ENCODE results near the gene TAB2. TPM values are rescaled to one million over a fixed set of nuclear protein-coding genes. Genes with fewer than 3 reads are reported as not detected.

Gene TAB2
- total RNA-seq, 1 experiment from 2014 or later: 52.2 TPM

DNA sequence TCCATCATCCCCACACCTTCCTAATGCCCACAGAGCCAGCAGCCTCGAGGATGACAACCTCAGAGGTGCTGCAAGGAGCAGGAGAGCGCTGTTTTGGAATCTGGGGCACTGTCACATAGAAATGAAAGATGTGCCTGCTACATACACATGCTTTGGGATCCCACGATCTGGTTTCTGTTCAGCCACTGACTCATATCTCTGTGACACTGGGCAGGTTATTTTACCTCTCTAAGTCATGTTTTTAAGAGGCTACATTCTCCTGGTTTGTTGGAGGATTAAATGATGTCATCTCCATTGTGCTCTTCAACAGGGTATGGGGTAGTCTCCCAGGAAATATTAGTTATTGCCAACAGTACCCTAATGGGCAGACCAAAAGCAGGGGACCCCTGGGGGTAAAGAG, 32.6 kb upstream of the TAB2 start:
- intact Hi-C loops (cut with micrococcal nuclease; ENCODE audit: unreplicated experiment): no loop called here
- Histone ChIP-seq H3K4me3 (ENCODE audit: low read depth, low read length, poor library complexity, severe bottlenecking) (no peak overlapping the region), H3K27me3 (replicated peaks; ENCODE audit: insufficient read depth, low read depth, low read length, poor library complexity) (no peaks in the 10 kb centered on the region), H3K36me3 (ENCODE audit: insufficient read depth, low read length, poor library complexity, severe bottlenecking) (no peaks in the 10 kb centered on the region), H3K4me1 (ENCODE audit: insufficient read depth, low read length, poor library complexity, severe bottlenecking) (no peaks in the 10 kb centered on the region), H3K27ac (ENCODE audit: low read depth, low read length, poor library complexity, severe bottlenecking) (no peak overlapping the region), H3K9me3 (ENCODE audit: low read depth, low read length, poor library complexity, severe bottlenecking) (no peaks in the 10 kb centered on the region)
- CTCF ChIA-PET: no interaction called here
- DNase-seq (ENCODE audit: low spot score): no peak
- TF ChIP-seq, protein P1, sequence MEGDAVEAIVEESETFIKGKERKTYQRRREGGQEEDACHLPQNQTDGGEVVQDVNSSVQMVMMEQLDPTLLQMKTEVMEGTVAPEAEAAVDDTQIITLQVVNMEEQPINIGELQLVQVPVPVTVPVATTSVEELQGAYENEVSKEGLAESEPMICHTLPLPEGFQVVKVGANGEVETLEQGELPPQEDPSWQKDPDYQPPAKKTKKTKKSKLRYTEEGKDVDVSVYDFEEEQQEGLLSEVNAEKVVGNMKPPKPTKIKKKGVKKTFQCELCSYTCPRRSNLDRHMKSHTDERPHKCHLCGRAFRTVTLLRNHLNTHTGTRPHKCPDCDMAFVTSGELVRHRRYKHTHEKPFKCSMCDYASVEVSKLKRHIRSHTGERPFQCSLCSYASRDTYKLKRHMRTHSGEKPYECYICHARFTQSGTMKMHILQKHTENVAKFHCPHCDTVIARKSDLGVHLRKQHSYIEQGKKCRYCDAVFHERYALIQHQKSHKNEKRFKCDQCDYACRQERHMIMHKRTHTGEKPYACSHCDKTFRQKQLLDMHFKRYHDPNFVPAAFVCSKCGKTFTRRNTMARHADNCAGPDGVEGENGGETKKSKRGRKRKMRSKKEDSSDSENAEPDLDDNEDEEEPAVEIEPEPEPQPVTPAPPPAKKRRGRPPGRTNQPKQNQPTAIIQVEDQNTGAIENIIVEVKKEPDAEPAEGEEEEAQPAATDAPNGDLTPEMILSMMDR (conservative IDR thresholded peaks at IDR 0.05; ENCODE audit: low read depth, low read length): no peak
- TF ChIP-seq EZH2 (IDR thresholded peaks at IDR 0.05; ENCODE audit: borderline replicate concordance, low read depth, low read length, poor library complexity, severe bottlenecking): no peak
- no TSS peak for BruUV-seq (replicated peaks)
- POLR2A ChIA-PET (ENCODE audit: low non-redundant PET): no interaction called here

DNA sequence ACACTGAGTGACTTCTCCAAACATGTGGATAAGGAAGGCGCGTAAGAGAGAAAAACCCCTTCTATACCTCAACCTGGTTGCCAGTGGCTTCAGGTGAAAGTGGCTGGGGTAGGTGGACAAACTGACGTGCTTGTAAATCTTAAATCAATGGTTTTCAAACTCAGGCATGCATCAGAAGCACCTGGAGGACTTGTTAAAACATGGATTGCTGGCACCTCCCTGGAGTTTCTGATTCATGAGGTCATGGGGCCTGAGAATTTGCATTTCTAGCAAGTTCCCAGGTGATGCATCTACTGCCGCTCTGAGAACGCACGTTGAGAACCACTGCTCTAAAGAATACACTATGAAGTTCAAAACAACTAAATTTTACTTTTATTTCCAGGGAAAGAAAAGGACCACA, 31.9 kb upstream of the TAB2 start:
- no peaks in the 10 kb centered on the region for H3K4me1 ChIP-seq (ENCODE audit: insufficient read depth, low read length, poor library complexity, severe bottlenecking)
- ChIA-PET POLR2A (ENCODE audit: low non-redundant PET) (no interaction called here), CTCF (no interaction called here)
- no peaks in the 10 kb centered on the region for H3K27me3 ChIP-seq (replicated peaks; ENCODE audit: insufficient read depth, low read depth, low read length, poor library complexity)
- no peaks in the 10 kb centered on the region for H3K36me3 ChIP-seq (ENCODE audit: insufficient read depth, low read length, poor library complexity, severe bottlenecking)
- no peak for DNase-seq (ENCODE audit: low spot score)
- no TSS peak for BruUV-seq (replicated peaks)
- no peaks in the 10 kb centered on the region for H3K9me3 ChIP-seq (ENCODE audit: low read depth, low read length, poor library complexity, severe bottlenecking)
- H3K4me3 ChIP-seq (ENCODE audit: low read depth, low read length, poor library complexity, severe bottlenecking): no peak overlapping the region
- H3K27ac ChIP-seq (ENCODE audit: low read depth, low read length, poor library complexity, severe bottlenecking): no peak overlapping the region
- intact Hi-C loops (cut with micrococcal nuclease; ENCODE audit: unreplicated experiment): no loop called here
- TF ChIP-seq EZH2 (IDR thresholded peaks at IDR 0.05; ENCODE audit: borderline replicate concordance, low read depth, low read length, poor library complexity, severe bottlenecking): no peak

DNA sequence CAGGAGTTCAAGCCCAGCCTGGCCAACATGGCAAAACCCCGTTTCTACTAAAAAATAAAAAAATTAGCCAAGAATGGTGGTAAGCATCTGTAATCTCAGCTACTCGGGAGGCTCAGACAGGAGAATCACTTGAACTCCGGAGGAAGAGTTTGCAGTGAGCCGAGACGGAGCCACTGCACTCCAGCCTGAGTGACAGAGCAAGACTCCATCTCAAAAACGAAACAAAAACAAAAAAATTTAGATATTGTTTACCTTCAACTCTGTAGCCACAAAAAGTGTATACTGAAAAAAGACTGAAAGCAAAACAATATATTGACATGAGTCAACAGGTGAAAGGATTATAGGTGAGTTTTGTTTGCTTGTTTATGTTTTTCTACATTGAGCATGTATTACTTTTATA, 30.6 kb upstream of the TAB2 start:
- H3K9me3 ChIP-seq (ENCODE audit: low read depth, low read length, poor library complexity, severe bottlenecking): no peaks in the 10 kb centered on the region
- no peaks in the 10 kb centered on the region for H3K27me3 ChIP-seq (replicated peaks; ENCODE audit: insufficient read depth, low read depth, low read length, poor library complexity)
- no peak for TF ChIP-seq EZH2 (IDR thresholded peaks at IDR 0.05; ENCODE audit: borderline replicate concordance, low read depth, low read length, poor library complexity, severe bottlenecking)
- TF ChIP-seq, protein P1 (conservative IDR thresholded peaks at IDR 0.05; ENCODE audit: low read depth, low read length): no peak
- no TSS peak for BruUV-seq (replicated peaks)
- H3K4me3 ChIP-seq (ENCODE audit: low read depth, low read length, poor library complexity, severe bottlenecking): no peak overlapping the region
- POLR2A ChIA-PET (ENCODE audit: low non-redundant PET): no interaction called here
- H3K27ac ChIP-seq (ENCODE audit: low read depth, low read length, poor library complexity, severe bottlenecking): no peak overlapping the region
- CTCF ChIA-PET: no interaction called here
- DNase-seq (ENCODE audit: low spot score): no peak
- H3K4me1 ChIP-seq (ENCODE audit: insufficient read depth, low read length, poor library complexity, severe bottlenecking): no peaks in the 10 kb centered on the region
- intact Hi-C loops (cut with micrococcal nuclease; ENCODE audit: unreplicated experiment): no loop called here
- H3K36me3 ChIP-seq (ENCODE audit: insufficient read depth, low read length, poor library complexity, severe bottlenecking): no peaks in the 10 kb centered on the region

DNA sequence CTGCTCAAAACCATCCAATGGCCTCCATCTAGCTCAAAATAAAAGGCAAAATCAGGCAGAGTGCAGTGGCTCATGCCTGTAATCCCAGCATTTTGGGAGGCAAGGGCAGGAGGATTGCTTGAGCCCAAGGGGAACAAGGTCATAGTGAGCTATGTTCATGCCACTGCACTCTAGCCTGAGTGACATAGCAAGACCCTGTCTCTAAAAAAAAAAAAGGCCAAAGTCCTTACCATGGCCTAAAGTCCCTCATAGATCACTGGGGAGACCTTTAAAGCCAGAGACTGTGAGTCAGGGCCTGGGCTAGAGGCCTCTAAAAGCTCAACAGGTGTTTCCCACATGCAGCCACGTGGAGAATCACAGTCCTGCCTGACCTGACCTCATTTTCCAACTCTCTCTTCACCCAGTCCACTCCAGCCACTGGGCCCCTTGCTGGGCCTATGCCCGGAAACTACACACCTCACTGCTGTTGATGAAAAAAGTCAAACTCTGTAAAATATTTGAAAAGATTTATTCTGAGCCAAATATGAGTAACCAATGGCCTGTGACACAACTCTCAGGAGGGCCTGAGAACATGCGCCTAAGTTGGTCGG, 28.2 kb upstream of the TAB2 start:
- ChIA-PET POLR2A (ENCODE audit: low non-redundant PET) (no interaction called here), CTCF (no interaction called here)
- intact Hi-C loops (cut with micrococcal nuclease; ENCODE audit: unreplicated experiment): no loop called here
- Histone ChIP-seq H3K27me3 (replicated peaks; ENCODE audit: insufficient read depth, low read depth, low read length, poor library complexity) (no peaks in the 10 kb centered on the region), H3K4me3 (ENCODE audit: low read depth, low read length, poor library complexity, severe bottlenecking) (no peak overlapping the region), H3K4me1 (ENCODE audit: insufficient read depth, low read length, poor library complexity, severe bottlenecking) (no peaks in the 10 kb centered on the region), H3K27ac (ENCODE audit: low read depth, low read length, poor library complexity, severe bottlenecking) (no peak overlapping the region), H3K36me3 (ENCODE audit: insufficient read depth, low read length, poor library complexity, severe bottlenecking) (no peaks in the 10 kb centered on the region), H3K9me3 (ENCODE audit: low read depth, low read length, poor library complexity, severe bottlenecking) (no peaks in the 10 kb centered on the region)
- no peak for DNase-seq (ENCODE audit: low spot score)
- TF ChIP-seq, protein P1 (conservative IDR thresholded peaks at IDR 0.05; ENCODE audit: low read depth, low read length): no peak
- no peak for TF ChIP-seq EZH2 (IDR thresholded peaks at IDR 0.05; ENCODE audit: borderline replicate concordance, low read depth, low read length, poor library complexity, severe bottlenecking)
- no TSS peak for BruUV-seq (replicated peaks)

Measured in A673 (cell line).